NCI-H1105 (cell line): ENCODE data around the gene MLF2.
"Not testable (repeated sequence)": the region's sequence is repeated elsewhere in the genome, so short reads cannot be mapped to it uniquely, and the experiment has no call there.

Experiments used
- DNase-seq: peaks from one replicate; lab custom pipeline; 2025; lab: John Stamatoyannopoulos, UW

The MLF2 gene

DNA sequence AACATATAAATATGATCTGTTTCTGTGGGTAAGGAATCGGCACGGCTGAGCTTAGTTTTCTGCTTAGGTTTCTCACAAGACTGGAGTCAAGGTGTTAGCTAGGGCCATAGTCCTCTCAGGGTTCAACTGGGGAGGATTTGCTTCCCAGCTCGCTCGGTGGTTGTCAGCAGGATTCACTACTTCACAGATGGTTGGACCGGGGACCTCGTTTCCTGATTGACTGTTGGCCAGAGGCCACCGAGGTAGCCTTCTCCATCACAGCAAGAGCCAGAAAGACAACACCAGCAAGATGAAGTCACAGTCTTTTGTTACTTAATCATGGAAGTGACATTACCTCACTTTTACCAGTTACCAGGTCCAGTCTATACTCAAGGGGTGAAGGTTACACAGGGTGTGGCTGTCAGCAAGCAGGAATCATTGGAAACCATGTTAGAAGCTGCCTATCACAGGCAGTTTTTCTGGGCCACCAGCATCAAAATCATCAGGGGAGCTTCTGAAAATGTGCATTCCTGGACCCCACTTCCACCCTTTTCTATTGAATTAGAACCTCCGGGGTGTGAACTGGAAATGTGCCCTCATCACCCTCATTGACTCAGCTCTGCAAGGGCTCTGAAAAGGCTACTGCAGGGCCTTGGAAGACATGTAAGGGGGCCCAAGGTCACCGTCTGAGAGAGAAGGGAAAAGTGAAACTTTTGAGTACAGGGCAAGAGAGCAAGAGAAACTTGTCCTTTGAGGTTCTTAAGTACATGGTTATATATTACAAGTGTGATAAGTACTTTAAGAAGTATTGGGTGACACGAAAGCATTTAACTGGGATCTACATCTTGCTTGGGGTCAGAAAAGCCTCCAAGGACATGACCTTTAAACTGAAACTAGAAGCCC, 18.2 kb downstream of the MLF2 start:
- no peak for DNase-seq

DNA sequence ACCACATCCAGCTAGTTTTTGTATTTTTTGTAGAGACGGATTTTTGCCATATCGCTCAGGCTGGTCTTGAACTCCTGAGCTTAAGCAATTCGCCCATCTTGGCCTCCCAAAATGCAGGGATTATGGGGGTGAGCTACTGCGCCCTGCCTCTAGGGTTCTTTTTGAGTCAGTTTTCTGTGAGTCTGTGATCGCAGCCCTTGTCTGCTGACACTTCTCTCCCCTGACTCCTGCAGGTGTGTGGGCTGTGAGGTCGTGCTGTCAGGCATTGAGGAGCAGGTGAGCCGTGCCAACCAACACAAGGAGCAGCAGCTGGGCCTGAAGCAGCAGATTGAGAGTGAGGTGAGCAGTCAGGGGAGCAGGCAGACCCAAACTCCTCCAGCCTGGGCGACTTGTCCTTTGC, 22.8 kb downstream of the MLF2 start:
- no peak for DNase-seq

DNA sequence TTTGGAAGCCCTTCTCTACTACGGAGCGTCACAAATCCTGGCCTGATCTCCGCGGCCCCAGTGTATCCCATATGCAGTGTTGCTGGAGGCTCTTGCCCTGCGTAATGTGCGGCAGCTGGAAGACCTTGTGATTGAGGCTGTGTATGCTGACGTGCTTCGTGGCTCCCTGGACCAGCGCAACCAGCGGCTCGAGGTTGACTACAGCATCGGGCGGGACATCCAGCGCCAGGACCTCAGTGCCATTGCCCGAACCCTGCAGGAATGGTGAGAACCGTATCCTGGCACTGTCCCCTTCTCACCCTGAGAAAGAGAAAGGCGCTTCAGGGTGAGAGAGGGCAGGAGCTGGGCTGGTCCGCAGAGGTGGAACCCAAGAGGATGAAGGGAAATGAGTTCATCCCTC, 23.8 kb downstream of the MLF2 start:
- DNase-seq = no peak

DNA sequence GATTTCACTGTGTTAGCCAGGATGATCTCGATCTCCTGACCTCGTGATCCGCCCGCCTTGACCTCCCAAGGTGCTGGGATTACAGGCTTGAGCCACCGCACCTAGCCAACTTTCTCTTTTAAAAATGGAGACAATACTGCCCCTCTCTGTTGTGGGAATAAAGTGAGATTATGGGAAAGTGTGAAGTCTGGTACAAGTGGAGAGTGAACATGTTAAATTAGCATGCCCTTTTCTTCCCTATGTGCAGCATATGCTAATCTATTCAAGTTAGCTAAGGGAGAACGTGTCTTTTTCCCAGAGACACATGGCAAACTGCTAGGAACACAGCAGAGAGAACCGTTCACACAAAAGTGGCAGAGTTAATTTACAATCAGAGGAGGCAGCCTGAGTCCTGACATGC, 27.6 kb downstream of the MLF2 start:
- no peak for DNase-seq

DNA sequence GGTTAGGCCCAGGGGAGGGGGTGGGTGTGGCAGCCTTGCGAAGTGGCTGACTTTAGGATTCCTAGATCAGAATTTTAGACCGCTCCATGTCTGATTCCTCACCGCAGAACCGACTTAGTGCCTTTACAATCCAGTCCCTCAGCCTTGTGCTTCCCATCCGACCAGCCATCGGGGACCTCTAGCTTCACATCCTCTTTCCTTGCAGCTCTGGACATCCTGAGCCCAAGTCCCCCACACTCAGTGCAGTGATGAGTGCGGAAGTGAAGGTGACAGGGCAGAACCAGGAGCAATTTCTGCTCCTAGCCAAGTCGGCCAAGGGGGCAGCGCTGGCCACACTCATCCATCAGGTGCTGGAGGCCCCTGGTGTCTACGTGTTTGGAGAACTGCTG, 28.5 kb downstream of the MLF2 start:
- DNase-seq = no peak

DNA sequence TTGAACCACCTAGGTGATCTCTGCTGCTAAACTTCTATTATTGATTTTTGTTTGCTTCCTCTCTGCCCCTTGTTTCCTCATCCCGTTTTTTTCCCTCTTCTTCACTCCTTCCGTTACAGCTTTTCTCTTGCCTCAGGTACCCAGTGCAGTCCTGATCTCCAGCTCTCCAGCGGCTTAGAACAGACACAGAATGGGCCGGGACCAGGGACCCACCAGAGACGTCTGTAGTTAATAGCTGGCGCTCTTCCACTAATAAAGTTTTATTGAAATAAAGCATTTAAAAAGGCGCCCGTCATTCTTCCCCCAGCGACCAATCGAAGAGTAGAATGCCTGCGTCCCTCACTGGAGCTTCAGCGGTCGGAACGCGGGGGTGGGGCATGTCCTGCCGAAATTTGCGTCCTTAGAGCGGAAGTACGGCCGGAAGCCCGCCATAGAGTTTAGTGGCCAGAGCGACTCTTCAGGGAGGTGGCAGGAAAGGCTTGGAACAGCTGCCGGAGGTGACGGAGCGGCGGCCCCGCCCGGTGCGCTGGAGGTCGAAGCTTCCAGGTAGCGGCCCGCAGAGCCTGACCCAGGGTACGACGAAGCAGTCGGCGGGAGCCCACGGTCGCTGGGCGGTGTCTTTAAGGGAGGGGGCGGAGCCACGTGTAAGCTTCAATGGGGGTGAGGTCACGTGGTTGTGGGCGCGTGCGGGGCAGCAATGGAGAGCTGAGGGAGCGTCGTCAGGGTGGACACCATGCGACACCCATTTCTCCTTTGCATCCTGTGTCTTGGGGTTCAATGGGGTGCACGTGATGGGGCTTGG, 29.1 kb downstream of the MLF2 start, which contains the start of gene COPS7A:
COPS7A (plus strand) TSS at position 440 of the 802 bp plus-strand sequence. CDS start 611 bp downstream, outside the sequence.
- peak; percentile 99 for DNase-seq

DNA sequence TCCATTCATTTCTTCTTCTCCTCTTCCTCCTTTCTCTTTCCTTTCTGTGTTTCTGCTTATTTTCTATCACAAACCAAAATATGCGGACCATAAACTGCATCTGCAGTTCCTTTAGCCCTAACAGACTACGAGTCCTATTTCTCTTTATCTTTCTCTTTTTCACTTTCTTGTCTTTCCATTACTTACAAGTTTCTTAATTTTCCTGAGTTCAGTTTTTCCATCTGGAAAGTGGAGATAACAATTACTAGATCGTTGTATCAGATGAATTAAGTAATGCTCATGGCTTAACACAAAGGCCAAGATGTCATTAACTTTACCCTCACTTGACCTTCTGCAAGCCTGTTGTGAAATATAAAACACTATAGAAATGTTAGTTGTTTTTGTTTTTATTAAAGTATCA, 30.1 kb downstream of the MLF2 start:
- DNase-seq = no peak

DNA sequence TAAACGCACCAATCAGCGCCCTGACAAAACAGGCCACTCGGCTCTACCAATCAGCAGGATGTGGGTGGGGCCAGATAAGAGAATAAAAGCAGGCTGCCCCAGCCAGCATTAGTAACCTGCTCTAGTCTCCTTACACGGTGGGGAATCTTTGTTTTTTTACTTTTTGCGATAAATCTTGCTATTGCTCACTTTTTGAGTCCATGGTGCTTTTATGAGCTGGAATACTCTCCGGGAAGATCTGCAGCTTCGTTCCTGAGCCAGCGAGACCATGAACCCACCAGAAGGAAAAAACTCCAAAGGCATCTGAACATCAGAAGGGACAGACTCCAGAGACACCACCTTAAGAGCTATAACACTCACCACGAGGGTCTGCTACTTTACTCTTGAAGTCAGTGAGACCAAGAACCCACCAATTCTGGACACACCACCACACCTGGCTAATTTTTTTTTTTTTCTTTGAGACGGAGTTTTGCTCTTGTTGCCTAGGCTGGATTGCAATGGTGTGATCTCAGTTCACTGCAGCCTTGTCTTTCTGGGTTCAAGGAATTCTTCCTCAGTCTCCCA, 36.0 kb downstream of the MLF2 start:
- no peak for DNase-seq

DNA sequence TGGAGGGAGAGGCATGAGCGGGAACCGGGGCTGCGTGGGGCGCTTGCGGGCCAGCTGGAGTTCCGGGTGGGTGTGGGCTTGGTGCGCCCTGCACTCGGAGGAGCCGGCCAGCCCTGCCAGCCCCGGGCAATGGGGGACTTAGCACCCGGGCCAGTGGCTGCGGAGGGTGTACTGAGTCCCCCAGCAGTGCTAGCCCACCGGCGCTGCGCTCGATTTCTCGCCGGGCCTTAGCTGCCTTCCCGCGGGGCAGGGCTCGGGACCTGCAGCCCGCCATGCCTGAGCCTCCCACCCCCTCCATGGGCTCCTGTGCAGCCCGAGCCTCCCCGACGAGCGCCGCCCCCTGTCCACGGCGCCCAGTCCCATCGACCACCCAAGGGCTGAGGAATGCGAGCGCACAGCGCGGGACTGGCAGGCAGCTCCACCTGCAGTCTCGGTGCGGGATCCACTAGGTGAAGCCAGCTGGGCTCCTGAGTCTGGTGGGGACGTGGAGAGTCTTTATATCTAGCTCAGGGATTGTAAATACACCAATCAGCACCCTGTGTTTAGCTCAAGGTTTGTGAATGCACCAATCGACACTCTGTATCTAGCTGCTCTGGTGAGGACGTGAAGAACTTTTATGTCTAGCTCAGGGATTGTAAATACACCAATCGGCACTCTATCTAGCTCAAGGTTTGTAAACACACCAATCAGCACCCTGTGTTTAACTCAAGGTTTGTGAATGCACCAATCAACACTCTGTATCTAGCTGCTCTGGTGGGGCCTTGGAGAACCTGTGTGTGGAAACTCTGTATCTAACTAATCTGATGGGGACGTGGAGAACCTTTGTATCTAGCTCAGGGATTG, 36.7 kb downstream of the MLF2 start:
- DNase-seq = not testable (repeated sequence)

DNA sequence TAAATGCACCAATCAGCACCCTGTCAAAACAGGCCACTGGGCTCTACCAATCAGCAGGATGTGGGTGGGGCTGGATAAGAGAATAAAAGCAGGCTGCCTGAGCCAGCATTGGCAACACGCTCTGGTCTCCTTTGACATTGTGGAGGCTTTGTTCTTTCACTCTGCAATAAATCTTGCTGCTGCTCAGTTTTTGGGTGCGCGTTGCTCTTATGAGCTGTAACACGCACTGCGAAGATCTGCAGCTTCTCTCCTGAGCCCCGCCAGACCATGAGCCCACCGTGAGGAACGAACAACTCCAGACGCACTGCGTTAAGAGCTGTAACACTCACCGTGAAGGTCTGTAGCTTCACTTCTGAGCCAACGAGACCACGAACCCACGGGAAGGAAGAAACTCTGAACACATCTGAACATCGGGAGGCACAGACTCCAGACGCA, 44.0 kb downstream of the MLF2 start:
- peak; percentile 14 for DNase-seq

DNA sequence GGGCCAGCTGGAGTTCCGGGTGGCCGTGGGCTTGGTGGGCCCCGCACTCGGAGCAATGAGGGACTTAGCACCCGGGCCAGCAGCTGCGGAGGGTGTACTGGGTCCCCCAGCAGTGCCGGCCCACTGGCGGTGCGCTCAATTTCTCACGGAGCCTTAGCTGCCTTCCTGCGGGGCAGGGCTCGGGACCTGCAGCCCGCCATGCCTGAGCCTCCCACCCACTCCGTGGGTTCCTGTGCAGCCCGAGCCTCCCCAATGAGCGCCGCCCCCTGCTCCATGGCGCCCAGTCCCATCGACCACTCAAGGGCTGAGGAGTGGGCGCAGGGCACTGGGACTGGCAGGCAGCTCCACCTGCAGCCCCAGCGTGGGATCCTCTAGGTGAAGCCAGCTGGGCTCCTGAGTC, 44.6 kb downstream of the MLF2 start:
- DNase-seq = not testable (repeated sequence)

DNA sequence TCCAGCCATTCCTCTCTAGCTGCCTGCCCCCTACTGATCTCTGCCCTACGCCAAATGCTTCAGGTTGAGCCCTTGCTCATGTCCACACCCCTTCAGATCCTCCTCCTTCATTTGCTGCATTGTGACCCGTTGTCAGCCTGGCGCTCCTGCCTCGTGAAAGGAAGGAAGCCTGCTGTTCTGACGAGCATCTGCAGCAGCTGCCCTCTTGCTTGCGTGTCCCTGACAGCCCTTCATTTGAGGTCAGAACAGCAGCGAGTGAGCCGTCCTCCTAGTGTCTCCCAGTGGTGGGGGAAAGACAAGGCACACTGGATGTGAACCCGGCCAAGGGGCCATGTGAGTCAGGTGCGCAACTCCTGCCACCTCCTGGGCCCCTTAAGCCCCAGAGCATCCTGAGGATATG, 49.3 kb downstream of the MLF2 start:
- DNase-seq = no peak

DNA sequence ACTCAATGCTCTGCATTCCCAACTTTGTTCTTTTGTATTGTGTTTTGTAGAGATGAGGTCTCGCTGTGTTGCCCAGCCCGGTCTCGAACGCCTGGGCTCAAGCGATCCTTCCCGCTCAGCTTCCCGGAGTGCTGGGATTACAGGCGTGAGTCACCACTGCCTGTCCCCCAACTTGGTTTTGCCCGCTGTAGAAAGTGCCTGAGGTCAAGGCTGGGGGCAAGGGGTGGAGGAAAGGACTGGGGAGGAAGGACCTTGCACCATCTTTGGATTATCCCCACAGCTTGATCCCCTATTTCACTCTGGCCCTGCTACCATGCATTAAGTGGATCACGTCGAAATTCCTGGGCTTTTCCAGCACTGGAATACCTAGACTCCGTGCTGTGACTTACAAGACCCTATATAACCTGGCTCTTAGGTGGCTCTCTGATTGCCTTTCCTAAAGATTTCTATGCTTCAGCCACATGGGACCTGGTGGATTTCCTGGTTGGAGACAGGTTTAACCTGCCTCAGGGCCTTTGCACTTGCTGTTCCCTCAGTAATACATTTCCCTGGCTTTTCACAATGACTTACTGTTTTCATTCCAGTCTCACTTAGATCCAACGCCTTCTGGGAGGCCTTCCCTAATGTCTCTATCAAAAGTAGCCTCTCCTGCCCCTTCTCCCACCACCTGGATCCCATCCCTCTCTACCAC, 51.7 kb downstream of the MLF2 start:
- DNase-seq = no peak

DNA sequence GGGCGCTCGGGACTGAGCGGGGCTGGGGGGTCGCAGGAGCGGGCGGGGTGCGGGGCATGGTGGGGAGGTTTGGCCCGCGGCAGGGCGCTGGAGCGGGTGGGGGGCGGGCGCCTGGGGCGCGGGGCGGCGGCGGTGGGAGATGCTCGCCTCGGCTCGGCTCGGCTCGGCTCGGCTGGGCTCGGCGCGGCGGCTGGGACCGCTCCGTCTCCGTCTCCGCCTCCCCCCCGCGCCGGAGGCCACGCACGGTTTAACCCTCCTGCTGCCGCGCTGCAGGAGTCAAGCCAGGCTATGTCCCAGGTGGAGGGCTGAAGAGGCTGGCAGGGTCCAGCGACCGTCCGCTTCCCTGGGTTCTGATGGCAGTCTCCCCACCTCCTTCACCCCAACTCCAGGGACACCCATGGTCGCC, 52.3 kb downstream of the MLF2 start, which contains the start of gene PIANP:
PIANP (minus strand) TSS at position 170 of the 406 bp plus-strand sequence. CDS start 2,754 bp downstream, outside the sequence.
- DNase-seq = peak; percentile 49

DNA sequence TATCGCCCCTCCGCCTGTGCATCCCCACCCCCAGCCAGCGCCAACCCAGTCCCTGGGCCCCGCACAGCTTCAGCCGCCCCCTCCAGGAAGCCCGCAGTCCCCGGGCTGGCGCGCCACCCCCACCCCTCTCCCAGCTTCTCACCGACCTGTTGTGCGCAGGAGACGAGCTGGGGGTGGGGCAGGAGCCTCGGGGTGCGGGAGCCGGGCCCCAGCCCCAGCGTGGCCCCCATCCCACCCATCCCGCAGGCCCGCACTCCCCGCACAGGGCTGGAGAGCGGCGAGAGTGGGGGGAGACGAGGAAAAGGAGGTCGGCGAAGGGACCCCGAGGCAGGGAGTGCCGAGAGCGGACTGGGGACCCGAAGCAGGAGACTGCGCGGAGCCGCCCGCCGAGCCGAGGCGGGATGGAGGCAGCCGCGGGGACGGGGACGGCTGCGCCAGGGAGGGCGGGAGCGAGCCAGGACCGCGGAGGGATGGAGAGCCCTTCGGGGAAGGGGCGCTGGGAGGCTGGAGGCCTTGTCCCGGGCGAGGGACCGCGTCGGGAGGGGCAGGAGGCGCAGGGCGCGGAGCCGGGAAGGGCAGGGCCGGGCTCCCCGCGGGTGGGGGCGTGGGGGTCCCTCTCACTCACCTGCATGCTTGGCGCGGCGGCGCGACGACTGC, 52.8 kb downstream of the MLF2 start:
- no peak for DNase-seq

DNA sequence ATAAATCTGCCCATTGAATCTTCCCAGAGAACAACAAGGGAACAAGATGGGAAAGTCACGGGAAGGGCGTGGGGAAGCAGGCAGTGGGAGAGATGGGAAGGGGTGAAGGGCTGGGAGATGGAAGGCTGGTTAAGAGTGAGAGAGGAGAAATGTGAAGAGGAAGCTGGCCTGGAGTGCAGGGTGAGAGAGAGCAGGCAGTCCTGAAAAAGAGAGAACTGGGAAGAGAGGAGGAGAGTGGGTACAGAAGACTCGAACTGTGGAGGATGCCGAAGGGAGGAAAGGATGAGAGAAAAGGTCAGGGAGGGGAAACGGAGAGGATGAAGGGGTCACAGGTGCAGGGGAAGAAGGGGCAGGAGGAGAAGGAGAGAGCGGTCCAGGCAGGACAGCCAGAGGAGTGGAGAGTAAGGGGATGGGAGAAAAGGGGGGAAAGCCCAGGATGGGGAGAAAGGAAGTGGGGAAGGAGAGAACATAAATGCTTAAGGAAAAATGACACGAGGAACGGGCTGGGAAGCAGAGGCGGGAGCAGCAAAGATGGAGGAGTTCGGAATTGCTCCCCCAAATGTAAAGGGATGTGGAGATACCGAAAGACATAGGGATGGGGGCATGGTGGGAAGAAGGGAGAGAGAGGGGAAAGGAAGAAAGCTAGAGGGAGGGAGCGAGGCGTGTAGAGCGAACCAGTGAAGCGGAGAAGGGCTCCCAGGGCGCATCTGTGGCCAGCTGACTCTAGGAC, 53.5 kb downstream of the MLF2 start:
- no peak for DNase-seq

DNA sequence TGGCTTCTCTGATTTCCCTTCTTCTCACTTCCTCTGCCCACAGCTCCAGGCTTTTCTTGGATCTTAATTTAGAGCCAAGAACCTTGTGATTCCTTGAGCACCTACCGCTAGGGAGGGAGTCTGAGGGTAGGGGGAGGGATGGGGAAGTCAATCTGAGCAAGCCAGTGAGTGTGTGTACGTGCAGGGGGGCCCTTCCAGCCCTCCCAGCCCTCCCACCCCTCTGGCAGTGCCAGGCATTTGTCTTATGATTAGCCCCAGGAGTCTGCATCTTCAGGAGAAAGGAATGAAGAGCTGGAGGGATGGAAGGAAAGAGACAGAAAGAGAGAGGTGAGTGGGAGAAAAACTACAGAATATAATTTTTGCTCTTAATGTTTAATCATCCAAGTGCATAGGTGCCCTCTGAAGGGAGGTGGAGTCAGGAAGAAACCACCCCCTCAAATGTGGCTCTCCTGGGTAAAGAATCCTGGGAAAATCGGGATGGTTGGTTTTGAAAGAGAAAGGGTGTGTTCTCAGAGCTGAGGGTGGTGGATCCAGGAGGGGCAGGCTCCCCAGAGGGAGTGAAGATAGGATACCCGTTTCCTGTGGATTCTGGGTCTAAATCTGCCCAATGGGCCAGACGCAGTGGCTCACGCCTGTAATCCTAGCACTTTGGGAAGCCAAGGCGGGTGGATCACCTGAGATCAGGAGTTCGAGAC, 54.4 kb downstream of the MLF2 start:
- DNase-seq = no peak
